Pancreas (tissue), 10 donors: ENCODE results near the gene ZNF343. TPM values are rescaled to one million over a fixed set of nuclear protein-coding genes. Genes with fewer than 3 reads are reported as not detected.

Source experiments
- ATAC-seq, 4 donors: fragments of 200-7000 bp; cut with Tn5 transposase; one replicate each; pipeline versions ENCODE4 v1.8.0 to v1.9.1; 2020; ENCODE audit warnings: mild to moderate bottlenecking in 4 of 4, moderate library complexity in 4 of 4
- DNase-seq, 6 donors: peaks; one replicate each; pipeline ENCODE4 v3.0.0-alpha.2; 2020
- FAIRE-seq: peaks from 2 replicates; lab custom pipeline; 2012; peaks lifted over from hg19 to GRCh38; lab: Jason Lieb, UNC
- H3K27ac ChIP-seq, 4 donors: fragments of 200-600 bp; sonication (generic); 1 replicate in 3 of 4; 2 replicates in 1 of 4; pipeline versions ENCODE4 v1.5.0 to v1.8.0; 2020
- H3K27me3 ChIP-seq, 4 donors: fragments of 200-600 bp; one replicate each; pipeline ENCODE4 v1.8.0; 2021
- H3K36me3 ChIP-seq, 3 donors: fragments of 200-600 bp; sonication (generic) in 1 of 3; one replicate each; pipeline versions ENCODE4 v1.5.0 to v1.8.0; 2020 to 2021
- H3K4me1 ChIP-seq, 3 donors: fragments of 200-600 bp; one replicate each; pipeline ENCODE4 v1.8.0; 2021
- H3K4me3 ChIP-seq, 4 donors: fragments of 200-600 bp; sonication (generic) in 2 of 4; one replicate each; pipeline versions ENCODE4 v1.5.0 to v1.8.0; 2020 to 2021
- H3K9me3 ChIP-seq, 4 donors: fragments of 200-600 bp; one replicate each; pipeline ENCODE4 v1.8.0; 2021
- WGBS, 2 donors: extraction: QIAGEN DNeasy Blood & Tissue Kit; methylation state at CpG; one replicate each; pipeline ENCODE4 v1.1.7; 2013; 5-methylcytosine and 5-hydroxymethylcytosine counted together
- intact Hi-C, 3 donors: fragments of 100-400 bp; cut with DNase I; formaldehyde crosslinking; loops; one replicate each; pipeline versions ENCODE4 v1.11.1 to v1.14.2; 2022
- polyA plus RNA-seq, 2 donors: library from polyadenylated mRNA; stranded (reverse); fragments of 200-250 nt; gene quantifications; one replicate each; pipeline ENCODE4 v1.2.3, GENCODE V29; 2013
- total RNA-seq, 6 donors: library from RNA; stranded (reverse); fragmentation: NEBNext Ultra II Directional in 4 of 6; extraction: Animal tissue kit (Norgen Biotek cat#: 25700) in 4 of 6; gene quantifications; one replicate each; pipeline versions ENCODE4 v1.2.1 to v1.2.4, GENCODE V29; 2021 to 2023
- TF ChIP-seq, protein P1 (sequence below), 4 donors: fragments of 200-600 bp; sonication (generic) in 3 of 4; IDR thresholded peaks; one replicate each; pipeline versions ENCODE4 v1.5.0 to v1.8.0; 2021; ENCODE audit warnings: antibody characterized with exemption in 4 of 4
- donor health status: healthy with polysubstance abuse.
- donor health status: DM: no; HTN: no; CAD: no; lungs with moderate emphysema.
- donor health status: DM: no; HTN: no; CAD: no.
- donor health status: control.
- donor health status: control.
- donor health status: Bipolar disorder and iron deficiency.
- donor health status: DM: yes; HTN: yes; CAD: no.
- donor health status: DM: no; HTN: no; CAD: no.
- donor health status: DM: no; HTN: no; CAD: no.
- donor health status: DM: yes; HTN: yes; CAD: no.

ZNF343 gene
- total and polyA plus RNA-seq, 8 donors, result 3.2 to 7.4 (median 4.7) TPM

DNA sequence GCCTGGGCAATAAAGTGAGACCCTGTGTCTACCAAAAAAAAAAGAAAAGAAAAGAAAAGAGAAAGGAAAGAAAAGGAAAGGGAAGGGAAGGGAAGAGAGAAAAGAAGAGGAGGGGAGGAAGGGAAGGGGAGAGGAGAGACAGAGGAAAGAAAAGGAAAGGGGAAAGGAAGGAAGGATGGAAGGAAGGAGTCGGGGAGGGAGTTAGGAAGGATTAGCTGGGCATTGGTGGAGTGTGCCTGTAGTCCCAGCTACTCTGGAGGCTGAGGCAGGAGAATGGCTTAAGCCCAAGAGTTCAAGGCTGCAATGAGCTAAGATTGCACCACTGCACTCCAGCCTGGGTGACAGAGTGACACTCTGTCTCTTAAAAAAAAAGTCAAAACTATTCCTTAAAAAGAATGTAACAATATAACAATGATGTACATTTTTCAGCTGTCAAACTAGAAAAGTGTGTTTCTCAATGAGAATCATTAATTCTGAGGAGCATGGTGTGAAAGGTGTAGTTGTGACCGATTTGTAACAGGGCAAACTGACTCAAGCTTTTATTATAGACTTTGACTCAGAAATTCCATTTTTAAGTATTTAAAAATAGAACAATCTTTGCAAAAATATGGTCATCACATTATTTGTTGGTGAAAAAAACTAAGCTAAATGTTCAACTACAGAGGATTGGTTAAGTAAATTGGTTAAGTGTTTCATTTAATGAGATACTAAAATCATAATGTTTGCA is 52.8 kb downstream of the ZNF343 start:
- H3K4me3 ChIP-seq, result no peak overlapping the region
- no peaks in the 10 kb centered on the region for H3K4me1 ChIP-seq
- no peak for ATAC-seq
- 74 to 87% methylated on average over 2 of the region's 2 CpGs for WGBS, 2 donors
- FAIRE-seq, result no peak
- peaks cover 0 to 11% (median 4%) of the 10 kb centered on the region in 3 donors for H3K36me3 ChIP-seq
- H3K27ac ChIP-seq, result no peak overlapping the region
- intact Hi-C loops, result loop anchor here in 1 of 3 donors (10.0 kb wide), 1 partner anchor 251 kb away; no protein-coding TSS in a partner anchor
- no peaks in the 10 kb centered on the region for H3K9me3 ChIP-seq
- H3K27me3 ChIP-seq, result no peaks in the 10 kb centered on the region
- TF ChIP-seq, protein P1, sequence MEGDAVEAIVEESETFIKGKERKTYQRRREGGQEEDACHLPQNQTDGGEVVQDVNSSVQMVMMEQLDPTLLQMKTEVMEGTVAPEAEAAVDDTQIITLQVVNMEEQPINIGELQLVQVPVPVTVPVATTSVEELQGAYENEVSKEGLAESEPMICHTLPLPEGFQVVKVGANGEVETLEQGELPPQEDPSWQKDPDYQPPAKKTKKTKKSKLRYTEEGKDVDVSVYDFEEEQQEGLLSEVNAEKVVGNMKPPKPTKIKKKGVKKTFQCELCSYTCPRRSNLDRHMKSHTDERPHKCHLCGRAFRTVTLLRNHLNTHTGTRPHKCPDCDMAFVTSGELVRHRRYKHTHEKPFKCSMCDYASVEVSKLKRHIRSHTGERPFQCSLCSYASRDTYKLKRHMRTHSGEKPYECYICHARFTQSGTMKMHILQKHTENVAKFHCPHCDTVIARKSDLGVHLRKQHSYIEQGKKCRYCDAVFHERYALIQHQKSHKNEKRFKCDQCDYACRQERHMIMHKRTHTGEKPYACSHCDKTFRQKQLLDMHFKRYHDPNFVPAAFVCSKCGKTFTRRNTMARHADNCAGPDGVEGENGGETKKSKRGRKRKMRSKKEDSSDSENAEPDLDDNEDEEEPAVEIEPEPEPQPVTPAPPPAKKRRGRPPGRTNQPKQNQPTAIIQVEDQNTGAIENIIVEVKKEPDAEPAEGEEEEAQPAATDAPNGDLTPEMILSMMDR (IDR thresholded peaks at IDR 0.05), result no peak
- no peak for DNase-seq

DNA sequence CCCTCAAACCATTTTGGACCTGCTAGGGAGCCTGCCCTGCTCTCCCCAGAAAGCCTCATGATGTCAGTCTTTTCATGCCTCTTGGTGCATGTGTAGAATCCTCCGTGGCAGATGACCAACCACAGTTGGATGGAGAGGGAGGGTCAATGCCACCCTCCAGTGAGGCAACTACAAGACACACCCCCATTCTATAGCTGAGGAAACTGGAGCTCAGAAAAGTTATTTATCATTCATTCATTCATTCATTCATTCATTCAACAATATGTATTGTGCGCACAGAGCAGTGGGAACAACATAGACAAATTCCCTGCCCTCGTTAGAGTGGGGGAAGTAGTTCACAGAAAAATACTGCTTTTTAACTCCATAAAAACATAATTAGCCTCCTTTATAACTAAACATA is 54.9 kb downstream of the ZNF343 start:
- no peak for ATAC-seq

DNA sequence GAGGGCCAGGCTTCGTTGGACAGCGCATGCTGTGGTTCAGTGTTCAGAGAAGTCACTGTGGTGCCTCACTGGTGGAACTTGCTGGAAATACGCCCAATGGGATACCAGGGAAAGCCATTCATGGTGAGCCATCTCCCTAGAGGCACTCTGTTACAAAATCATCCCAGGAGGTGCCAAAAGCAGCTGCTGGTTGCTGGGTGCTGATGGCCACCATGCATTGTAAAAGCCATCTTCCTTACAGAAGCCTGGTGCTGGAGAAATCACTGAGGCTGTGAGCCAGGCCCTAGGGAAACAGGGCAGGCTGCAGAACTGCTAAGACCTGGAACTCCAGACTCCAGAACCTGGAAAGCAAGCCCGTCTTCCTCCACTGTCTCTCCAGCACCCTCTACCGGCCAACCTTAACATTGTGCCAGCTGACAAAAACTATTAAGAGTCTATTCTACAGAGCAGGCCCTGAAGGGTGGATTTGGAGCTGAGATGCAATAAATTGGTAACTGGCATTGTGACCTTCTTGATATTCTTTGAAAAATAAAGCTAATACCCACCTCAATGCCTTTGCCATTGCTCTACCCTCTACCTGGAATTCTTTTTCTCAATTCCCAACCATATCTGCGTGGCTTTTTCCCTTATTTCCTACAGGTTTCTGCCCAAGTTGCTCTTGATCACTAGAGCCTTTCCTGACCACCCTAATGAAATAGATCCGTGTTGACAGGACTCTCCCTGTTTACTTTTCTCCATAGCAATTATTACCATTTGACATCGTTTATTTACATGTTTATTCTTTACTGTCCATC is 56.6 kb downstream of the ZNF343 start:
- H3K27ac ChIP-seq, result no peak overlapping the region
- 51 to 53% methylated on average over 8 of the region's 8 CpGs for WGBS, 2 donors
- TF ChIP-seq, protein P1 (IDR thresholded peaks at IDR 0.05), result peak; percentile 56 to 80 (median 78)
- DNase-seq (peak in 5 of 6 donors; percentile 59 to 83 (median 75)), ATAC-seq (peak; percentile 63 to 95 (median 91)), FAIRE-seq (no peak)
- no peaks in the 10 kb centered on the region for H3K27me3 ChIP-seq
- no peaks in the 10 kb centered on the region for H3K9me3 ChIP-seq
- intact Hi-C loops, result loop anchor here in 2 of 3 donors (5.0 to 10.0 kb wide), 2 partner anchors 245 to 247 kb away; no protein-coding TSS in a partner anchor
- no peaks in the 10 kb centered on the region for H3K4me1 ChIP-seq
- no peaks in the 10 kb centered on the region for H3K36me3 ChIP-seq
- no peak overlapping the region for H3K4me3 ChIP-seq

More for the DNA sequence above, 54.9 kb downstream of the ZNF343 start:
- no peaks in the 10 kb centered on the region for H3K9me3 ChIP-seq
- no peak for FAIRE-seq
- H3K36me3 ChIP-seq, result no peaks in the 10 kb centered on the region
- H3K4me1 ChIP-seq, result no peaks in the 10 kb centered on the region
- no peaks in the 10 kb centered on the region for H3K27me3 ChIP-seq
- H3K4me3 ChIP-seq, result no peak overlapping the region
- TF ChIP-seq, protein P1 (IDR thresholded peaks at IDR 0.05), result no peak
- DNase-seq, result no peak
- no peak overlapping the region for H3K27ac ChIP-seq
- 84 to 88% methylated on average over 3 of the region's 3 CpGs for WGBS, 2 donors
- intact Hi-C loops, result loop anchor here in 2 of 3 donors (5.0 to 10.0 kb wide), 2 partner anchors 246 to 249 kb away; no protein-coding TSS in a partner anchor

- Histone ChIP-seq H3K4me3 (no peak overlapping the region), H3K4me1 (no peaks in the 10 kb centered on the region), H3K27ac (no peak overlapping the region), H3K9me3 (no peaks in the 10 kb centered on the region), H3K27me3 (no peaks in the 10 kb centered on the region), H3K36me3 (no peaks in the 10 kb centered on the region)
- 70 to 76% methylated on average over 5 of the region's 5 CpGs for WGBS, 2 donors
- intact Hi-C loops, result loop anchor here in 2 of 3 donors (5.0 to 10.0 kb wide), 2 partner anchors 244 to 247 kb away; no protein-coding TSS in a partner anchor
- TF ChIP-seq, protein P1 (IDR thresholded peaks at IDR 0.05), result no peak
- no peak for ATAC-seq
- FAIRE-seq, result no peak
- DNase-seq, result no peak
Measured at GRCh38 chr20:2451422-2451821, 57.3 kb downstream of the ZNF343 start.
